HG02763 (cell line): ENCODE data around the gene VPS13D.
"Not testable (repeated sequence)": the region's sequence is repeated elsewhere in the genome, so short reads cannot be mapped to it uniquely, and the experiment has no call there.

Source experiments
- ATAC-seq: cut with Tn5 transposase; IDR thresholded peaks from one replicate; pipeline ENCODE4 v1.9.1; 2021; ENCODE audit warnings: mild to moderate bottlenecking, moderate library complexity; ENCODE audit not compliant: unreplicated experiment

VPS13D gene

DNA sequence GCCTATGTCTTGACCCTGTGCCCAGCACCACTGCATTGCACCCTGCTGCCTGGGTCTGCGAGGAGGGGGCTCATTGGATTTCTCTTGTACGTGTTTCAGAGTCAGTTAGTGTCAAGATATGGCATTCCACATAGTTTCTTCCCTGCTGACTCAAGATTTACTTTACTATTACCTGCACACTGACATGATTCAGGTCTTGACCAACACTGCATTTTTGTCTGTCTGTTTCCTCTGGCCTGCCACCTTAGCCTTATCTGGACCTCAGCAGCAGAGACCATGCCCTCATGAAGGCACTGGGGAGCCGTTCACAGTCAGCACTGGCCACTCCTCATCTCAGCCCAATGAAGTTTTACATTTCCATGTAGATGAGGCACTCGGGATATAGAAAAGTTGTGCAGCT is 232.8 kb downstream of the VPS13D start:
- no peak for ATAC-seq

DNA sequence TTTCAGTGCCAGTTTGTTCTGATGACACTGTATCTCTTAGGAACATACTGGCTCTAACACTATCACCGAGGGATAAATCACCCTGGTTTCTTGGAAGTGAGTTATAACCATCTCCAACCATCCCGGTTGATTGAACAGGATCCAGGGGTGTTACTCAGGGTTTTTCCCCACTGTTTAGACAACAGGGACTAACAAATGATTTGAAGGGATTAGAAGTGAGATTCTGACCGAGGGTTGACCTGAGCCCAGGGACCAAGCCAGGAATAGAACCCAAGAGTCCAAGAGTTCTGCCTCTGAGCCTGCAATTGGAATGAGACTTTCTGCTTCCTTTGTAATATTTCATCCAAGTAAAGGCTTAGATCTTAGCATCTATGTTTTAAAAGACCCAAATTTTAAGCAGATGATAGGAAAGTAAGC is 234.2 kb downstream of the VPS13D start:
- ATAC-seq = no peak

DNA sequence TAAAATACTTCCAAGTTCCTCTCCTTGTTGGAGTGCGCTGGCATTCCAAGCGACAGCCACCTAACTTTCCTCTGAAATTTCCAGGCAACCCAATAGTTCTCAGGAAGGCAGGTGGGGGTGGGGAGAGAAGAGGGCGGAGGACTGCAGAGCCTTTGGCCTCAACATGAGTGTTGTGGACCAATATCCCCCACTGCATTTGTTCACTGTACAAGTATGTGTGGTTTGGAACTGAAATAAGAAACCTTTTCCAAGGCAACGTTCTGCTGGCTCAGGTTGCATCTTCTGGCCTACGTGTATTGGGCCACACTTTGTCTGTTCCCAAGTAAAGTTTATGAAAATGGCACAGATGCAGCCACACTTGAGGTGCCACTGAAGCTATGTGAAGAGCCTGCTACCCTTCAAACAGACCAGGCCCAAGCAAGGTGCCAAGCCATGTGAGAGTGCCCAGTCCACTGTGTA is 234.8 kb downstream of the VPS13D start:
- no peak for ATAC-seq

DNA sequence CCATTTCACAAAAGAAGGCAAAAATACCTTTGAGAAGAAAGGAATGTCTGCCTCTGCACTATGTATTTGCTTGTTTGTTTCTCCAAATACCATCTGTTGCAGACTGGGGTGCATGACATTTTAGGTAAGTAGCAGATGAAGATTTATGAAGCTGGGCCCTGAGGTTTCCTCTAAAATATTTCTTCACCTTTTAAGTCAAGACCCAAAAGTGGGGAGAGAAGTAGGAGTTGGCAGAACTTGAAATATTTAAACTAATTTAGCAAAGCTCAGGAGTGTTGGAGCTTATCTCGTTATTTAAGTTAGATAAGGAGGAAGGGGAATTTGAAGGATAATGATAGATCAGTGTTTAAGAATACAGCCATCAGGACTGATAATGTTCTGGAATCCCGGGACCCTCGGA is 235.3 kb downstream of the VPS13D start:
- ATAC-seq = no peak

DNA sequence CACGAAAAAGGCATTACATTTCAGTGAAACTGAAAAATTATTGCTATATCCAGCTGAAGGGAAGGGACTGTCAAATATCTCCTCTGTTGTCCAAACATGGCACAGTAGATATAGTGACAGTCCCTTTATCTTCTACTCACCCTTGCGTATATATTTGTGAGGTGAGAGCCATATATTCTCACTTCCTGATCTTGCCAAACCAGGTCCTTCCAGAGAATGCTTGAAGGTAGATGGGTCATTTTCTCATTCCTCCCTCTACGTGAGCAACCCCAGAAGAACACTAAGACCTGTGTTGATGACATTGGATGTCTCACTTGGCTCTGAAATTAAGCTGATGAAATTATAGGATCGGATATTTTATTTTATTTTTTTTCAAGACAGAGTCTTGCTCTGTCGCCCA is 237.0 kb downstream of the VPS13D start:
- ATAC-seq = no peak

DNA sequence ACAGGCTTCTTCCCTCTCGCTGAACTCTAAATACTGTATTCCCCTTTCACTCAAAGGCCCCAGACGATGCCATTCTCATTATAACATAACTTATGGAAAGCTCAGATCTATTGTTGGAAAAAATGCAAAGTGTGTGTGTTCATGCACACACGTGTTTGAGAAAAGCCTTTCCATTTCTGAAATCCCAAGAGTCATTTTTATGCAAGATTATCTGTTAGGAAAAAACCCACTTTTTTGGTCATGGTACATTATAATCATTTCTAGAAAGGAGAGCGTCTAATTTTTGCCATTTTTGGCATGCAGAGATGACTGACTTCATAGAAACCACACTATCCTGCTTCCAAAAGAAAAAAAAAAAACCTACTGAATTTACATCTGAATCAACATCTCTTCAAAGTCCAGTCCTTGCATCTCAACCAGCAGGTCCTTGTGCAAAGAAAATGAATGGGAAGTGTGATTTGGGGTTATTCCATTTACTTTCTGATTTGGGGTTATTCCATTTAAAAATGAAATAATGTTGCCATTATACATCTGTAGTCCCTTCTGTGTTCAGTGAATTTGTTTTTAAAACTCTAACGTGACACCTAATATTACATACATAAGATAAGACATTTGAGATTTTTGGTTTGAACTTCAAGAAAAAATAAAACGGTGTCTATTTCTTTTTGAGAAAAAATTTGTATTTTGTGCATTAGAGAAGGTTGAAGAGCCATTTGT is 237.9 kb downstream of the VPS13D start:
- no peak for ATAC-seq

DNA sequence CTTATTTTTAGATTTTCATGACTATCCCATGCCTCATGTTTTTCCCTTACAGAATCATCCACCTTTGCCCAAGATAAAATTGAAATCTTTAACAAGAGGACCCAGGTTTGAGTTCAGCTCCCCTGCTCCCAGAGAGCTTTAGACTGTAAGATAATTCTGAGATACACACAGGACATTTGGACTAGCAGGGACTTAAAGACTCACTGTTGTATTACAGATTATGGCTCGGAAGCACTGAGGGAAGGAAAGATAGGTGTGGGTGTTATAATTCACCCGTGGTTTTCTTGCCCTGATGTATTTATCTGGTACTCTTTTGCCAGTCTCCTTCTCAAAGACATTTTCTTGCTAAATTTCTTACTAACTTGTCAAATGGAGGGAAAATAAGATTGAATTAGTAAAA is 238.5 kb downstream of the VPS13D start:
- ATAC-seq = no peak

DNA sequence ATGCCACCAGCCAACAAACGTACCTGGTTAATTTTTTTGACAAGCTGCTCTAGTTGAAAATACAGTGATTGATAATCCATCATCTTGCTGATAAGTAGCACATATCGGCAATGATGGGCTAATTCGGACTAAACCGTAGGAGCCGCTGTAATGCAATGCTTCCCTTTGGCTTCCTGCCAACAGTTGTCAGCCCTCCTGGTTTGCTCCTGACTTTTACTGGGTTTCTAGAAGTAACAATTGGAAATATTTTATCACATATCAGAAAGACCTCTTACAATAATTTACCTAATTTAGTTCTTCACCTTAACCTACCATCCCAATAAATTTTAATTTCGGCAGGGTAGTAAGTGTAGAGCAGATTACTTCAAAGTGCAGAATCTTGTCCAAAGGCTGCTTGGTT is 239.7 kb downstream of the VPS13D start:
- ATAC-seq = no peak

DNA sequence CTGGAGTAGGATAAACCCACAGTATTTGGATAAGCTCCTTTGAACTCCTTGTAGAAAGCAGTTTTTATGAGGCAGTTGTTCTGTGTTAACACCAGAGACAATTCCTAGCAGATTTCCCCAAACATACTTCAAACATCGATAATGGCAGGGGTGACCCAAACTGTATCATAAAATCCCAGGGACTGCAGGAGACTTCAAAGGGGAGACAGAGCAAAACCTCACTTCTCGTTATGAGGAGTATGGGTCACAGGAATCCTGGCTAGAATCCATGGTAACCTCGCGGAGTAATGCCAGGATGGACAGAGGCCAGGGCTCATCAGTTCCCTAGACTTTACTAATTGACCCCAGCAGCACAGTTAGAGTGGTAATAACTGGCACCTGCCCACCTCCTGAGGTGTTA is 240.2 kb downstream of the VPS13D start:
- no peak for ATAC-seq

DNA sequence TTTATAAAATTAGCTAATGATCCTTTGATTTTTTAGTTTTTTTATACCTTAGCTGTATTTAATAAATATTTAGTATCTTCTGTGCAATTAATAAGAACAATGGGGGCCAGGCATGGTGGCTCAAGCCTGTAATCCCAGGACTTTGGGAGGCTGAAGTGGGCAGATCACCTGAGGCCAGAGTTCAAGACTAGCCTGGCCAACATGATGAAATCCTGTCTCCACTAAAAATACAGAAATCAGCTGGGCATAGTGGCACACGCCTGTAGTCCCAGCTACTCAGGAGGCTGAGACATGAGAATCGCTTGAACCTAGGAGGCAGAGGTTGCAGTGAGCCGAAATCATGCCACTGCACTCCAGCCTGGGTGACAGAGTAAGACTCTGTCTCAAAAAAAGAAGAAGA is 241.1 kb downstream of the VPS13D start:
- not testable (repeated sequence) for ATAC-seq

DNA sequence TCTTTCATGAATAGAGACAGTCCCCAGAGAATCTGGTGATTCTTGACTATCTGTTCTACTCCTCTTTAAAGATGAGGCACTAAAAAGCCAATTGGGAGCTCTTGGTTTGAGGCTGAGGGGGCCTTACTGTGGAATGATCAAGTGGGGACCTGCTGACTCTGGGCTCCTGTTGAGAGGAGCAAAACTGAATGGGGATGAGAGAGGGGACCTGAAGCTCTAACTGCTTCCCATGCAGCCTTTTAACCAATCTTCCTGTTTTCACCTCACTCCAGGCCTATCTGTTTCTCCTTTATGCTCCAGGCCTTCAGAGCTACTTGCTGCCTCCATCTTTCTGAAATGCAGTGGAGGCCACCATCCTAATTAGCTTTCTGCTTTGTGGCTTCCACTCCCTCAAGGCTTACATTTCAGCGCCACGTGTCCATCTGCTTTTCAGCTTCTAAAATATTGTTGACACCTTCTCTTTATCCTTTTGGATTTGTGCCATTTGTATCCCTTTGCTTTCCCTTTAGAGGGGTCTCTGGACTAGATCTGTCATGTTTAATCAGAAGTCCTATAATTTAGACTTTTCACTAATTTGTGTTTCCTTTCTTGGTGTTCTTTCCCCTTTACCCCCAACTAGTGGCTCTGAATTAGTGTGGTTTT is 242.4 kb downstream of the VPS13D start:
- ATAC-seq = no peak

DNA sequence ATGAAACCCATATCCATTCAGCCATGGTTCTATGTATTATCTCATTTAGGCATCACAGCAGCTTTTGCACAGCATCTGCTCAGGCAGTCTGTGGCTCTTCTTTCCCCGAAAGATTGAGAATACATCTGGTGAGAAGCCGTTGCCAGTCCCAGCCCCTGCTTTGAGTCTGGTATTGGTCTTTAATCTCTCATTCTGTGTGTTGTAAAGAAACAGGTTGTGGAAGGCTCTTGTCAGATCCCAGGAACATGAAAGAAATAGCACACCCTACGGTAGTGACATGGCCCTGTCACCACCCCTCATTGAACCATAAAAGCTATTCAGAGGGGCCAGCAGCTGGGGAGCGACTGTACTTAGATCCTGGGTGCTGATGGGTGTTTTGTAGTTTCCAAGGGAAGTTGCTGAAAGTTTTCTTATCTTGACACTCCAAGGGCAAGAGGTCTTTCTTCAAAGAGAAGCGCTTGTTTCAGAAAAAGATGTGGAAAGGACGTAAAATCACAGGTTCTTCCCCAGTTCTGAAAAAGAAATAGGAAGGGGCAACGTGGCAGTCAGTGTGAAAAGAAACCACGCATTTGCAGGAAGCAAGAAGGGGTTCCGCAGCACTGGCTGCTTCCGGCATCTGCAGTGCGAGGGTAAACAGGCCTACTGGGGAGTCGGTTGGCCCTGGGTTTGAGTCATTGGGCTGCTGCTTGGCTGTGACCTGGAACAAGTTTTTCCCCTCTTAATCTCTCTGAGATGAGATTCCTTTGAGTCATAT is 243.1 kb downstream of the VPS13D start:
- ATAC-seq = no peak

DNA sequence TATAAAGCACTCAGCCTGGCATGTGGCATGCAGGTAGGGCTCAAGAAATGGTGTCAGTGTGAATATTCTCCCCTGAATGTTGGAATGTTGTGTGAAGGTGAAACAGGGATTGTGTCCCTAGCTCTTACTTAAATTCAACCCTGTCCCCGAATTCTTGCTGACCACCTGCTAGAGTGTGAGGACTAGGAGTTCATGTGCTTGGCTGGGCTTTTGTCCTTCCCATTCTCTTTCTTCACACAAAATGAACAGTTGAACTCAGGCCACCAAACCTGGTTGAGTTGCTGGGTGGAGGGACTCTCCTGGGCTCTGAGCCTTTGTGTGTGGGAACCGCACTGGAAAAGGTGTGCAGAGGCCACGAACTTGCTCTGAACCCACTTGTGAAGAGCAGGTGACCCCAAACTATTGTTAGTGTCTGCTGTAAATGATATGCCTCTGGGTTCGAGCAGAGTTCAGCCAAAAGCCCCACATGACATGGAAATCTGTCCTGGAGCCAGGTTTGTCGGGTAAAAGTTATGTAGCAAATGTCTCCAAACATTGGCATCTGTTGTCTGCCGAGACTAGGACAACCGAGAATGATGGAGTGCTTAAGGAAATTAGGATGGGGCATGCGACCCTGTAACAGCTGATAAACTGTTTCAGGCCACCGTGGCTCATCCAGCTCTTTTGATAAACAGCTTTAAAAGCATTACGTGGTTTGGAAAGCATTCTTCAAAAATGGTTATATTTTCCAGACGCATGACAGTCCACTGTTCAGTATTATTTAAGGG is 243.9 kb downstream of the VPS13D start:
- ATAC-seq = no peak

DNA sequence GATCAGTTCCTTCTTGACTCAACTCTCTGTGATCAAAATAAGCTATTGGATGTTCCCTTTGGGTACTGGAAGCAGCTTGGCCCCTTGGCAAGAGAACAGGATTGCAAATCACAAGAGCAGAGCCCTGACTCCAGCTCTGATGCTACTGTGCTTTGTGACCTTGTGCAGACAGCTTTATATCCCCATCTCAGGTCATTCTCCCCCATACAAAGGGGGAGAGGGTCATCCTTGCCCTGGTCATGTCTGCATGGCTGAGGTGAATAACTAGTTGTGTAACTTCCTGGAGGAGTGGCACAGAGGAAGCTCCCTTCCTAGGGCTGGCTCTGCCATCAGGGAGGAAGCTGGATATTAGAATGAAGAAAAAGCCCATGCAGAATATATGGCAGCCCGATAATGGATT is 245.3 kb downstream of the VPS13D start:
- no peak for ATAC-seq

DNA sequence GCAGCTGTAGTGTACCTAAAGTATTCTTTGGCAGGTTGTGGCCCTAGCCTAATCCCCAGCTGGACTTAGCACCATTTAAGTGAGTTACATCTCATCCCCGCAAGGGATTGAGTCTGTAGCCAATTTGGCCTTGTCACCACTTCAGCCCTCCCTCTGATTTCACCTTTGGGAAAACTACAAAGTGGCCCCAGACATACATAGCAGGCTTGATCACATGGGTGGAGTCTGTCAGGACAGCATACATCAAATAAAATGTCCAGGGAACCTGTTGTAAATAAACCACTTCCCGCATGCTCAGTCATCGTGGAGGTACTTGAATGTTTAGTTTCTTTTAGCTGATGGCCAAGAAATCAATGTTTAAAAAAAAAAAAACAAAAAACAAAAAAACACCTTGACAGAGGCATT is 245.7 kb downstream of the VPS13D start:
- ATAC-seq = no peak

DNA sequence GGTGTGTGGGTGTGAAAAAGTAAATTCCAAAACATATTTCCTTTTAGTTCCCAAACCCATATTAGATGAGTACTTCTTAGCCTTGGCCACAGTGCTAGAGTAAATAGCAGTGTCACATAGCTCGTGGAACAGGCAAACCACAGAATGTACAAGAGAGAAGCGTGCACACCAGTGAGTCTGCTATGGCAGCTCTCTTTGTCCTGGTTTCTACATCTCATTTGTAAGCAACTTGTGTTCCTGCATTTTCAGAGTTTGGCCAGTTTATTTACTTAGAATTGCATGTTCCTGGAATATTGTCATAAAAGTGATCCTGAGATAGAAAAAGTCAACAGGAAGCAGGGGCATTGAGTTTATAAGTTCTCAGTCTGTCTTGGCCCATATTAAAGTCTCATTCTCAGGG is 246.1 kb downstream of the VPS13D start:
- ATAC-seq = no peak

DNA sequence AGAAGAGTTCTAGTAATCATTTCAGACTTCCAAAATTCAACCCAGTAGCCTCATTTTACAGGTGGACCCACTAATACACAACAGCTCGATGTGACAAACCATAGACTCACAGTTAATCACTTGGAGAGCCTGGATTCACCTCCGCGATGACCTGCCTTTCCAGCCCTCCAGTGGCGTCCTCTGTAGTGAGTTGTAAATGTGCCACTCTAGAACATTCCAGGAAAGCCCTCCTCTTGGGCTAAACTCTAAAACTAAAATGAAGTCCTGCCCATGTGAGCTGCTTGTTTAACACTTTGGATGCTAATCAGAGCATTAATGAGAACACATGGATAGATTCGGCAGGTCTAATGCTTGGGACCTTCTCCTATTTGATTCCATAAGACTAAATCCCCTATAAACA is 247.5 kb downstream of the VPS13D start:
- ATAC-seq = no peak

DNA sequence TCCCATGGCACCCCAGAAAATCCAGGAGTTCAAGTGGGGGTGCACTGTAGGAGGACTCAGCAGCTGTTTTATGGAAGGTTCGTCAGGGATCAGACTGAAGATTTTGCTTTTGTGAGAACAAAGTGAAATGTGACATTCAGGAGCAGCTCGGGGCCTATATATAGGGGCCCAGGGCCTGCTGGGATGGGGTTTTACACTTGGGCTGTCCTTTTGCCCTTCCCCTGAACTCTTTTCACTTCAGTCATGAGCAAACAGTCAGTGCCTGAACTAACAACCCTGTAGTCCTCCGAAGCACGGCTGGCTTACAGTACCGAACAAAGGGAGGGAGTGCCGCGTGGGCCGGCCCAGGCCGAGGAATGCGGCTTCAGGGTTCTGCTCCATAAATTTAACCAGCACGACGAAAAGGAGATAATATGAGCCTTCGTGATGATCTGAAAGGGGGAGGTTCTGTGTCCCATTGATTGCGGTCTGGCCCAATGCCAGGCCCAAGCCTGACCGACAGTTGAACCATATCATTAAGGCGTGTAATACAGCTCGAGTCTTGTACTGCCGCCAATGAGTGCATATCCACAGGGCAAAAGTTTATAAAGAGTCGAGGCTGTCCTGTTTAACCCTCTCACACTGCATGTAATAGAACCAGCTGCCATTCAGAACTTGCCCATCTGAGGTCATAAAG is 248.2 kb downstream of the VPS13D start:
- no peak for ATAC-seq

DNA sequence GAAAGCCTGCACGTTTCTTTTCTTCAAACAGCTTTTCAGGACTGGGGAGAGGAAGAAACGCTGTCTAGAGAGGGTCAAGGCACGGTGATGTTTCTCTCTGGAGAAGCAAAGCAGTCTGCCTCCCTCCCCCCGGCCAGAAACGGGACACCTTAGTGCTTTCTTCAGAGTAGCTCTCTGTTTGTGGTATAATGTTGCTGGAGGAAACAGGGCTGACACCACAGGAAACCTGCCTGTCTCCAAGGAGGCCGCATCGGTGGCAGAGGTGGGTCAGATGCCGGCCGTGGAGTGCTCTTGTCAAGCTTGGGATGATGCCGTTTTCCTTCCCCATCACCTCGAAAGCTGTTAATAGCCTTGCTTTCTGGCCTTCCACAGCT is 248.8 kb downstream of the VPS13D start:
- ATAC-seq = no peak

DNA sequence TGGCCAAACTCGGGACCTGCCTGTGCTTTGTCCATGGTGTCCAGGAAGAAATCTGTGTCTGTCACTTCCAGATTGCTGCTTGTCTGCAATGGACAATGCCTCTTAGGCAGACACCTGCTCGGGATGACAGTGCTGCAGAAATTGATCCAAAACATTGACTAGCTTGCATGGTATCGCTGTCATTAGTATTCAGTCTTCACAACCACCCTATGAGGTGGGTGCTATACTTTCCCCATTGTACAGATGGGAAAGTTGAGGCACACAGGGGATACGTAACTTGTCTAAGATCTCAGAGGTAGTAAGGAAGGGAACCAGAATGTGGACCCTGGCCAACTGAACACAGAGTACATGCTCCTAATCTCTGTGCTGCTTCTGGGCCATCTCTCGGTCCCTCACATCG is 249.5 kb downstream of the VPS13D start:
- no peak for ATAC-seq

DNA sequence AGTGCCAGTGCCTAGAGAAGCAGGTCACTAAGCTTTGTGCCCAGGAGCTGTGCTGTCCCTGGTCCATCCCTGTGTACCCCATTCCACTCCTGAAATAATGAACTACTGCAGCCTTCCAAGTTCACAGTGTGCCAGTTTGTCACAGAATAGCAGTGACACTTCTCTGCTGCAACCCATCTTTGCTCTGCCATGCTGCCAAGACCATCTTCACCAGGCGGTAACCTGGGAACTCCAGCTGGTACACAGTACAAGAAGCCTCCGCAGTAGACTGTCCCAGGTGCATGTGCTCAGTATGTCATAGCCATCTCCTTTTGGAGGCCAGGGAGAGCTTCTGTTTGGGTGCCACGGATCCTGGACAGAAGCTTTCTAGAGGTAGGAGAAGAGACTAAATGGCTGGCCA is 250.2 kb downstream of the VPS13D start:
- no peak for ATAC-seq
